Activated CD4-positive, alpha-beta T cell treated with anti-CD3 and anti-CD28 coated beads, Interleukin-2, amount 50 U/mL, for 4 hours (primary cell): ENCODE measurements around the gene RRP1.

Experiments
- DNase-seq, 2 experiments: peaks; one replicate each; pipeline ENCODE4 v3.0.0-alpha.2; 2020

The RRP1 gene

GRCh38 chr21:43789276-43790009 is at the start of gene RRP1:
RRP1 (plus strand) TSS chr21:43789577; CDS start chr21:43789630, 53 bp downstream.
- peak; percentile 88 to 90 for DNase-seq

GRCh38 chr21:43739621-43740435 is 49.5 kb upstream of the RRP1 start:
- DNase-seq, result no peak

GRCh38 chr21:43740497-43741156 is 48.8 kb upstream of the RRP1 start:
- no peak for DNase-seq

GRCh38 chr21:43741423-43742096 is 47.8 kb upstream of the RRP1 start:
- no peak for DNase-seq

- DNase-seq, result no peak
Observed at GRCh38 chr21:43743947-43744346, 45.4 kb upstream of the RRP1 start.

GRCh38 chr21:43744725-43745124 is 44.7 kb upstream of the RRP1 start:
- DNase-seq, result no peak

- no peak for DNase-seq
Observed at GRCh38 chr21:43745772-43746517, 43.4 kb upstream of the RRP1 start.

GRCh38 chr21:43748622-43749021 is 40.8 kb upstream of the RRP1 start:
- DNase-seq, result no peak

- no peak for DNase-seq
Observed at GRCh38 chr21:43749651-43750262, 39.6 kb upstream of the RRP1 start.

- DNase-seq, result no peak
Observed at GRCh38 chr21:43750339-43751033, 38.9 kb upstream of the RRP1 start.

GRCh38 chr21:43751955-43752591 is 37.3 kb upstream of the RRP1 start:
- DNase-seq, result no peak

GRCh38 chr21:43752758-43753438 is 36.5 kb upstream of the RRP1 start:
- DNase-seq, result no peak

- DNase-seq, result no peak
Observed at GRCh38 chr21:43753439-43753799, 36.0 kb upstream of the RRP1 start.

- no peak for DNase-seq
Observed at GRCh38 chr21:43754948-43755781, 34.2 kb upstream of the RRP1 start.

GRCh38 chr21:43755820-43756594 is 33.4 kb upstream of the RRP1 start:
- no peak for DNase-seq

GRCh38 chr21:43757601-43758000 is 31.8 kb upstream of the RRP1 start:
- DNase-seq, result no peak

GRCh38 chr21:43758111-43758641 is 31.2 kb upstream of the RRP1 start:
- DNase-seq, result no peak

- DNase-seq, result no peak
Observed at GRCh38 chr21:43758811-43759210, 30.6 kb upstream of the RRP1 start.
